Caki2 (cell line): ENCODE data around the gene BHMT. TPM values are rescaled to one million over a fixed set of nuclear protein-coding genes. Genes with fewer than 3 reads are reported as not detected.

Experiments used
- DNase-seq: peaks from one replicate; pipeline ENCODE4 v3.0.0-alpha.2; 2015; ENCODE audit warnings: low read depth
- in situ Hi-C: cut with HindIII; loops from 2 replicates; pipeline ENCODE4 v1.10.0; 2016; ENCODE audit warnings: low sequenced_read_pairs, low pct_unique_long_range_greater_than_20kb, mixed read lengths
- total RNA-seq: library from RNA; depleted of rRNA; stranded (reverse); fragments of >200 nt; shearing (Covaris generic); gene quantifications from 2 replicates; pipeline ENCODE4 v1.2.3, GENCODE V29; 2014; ENCODE audit warnings: low replicate concordance; rRNA removed

The BHMT gene, protein sequence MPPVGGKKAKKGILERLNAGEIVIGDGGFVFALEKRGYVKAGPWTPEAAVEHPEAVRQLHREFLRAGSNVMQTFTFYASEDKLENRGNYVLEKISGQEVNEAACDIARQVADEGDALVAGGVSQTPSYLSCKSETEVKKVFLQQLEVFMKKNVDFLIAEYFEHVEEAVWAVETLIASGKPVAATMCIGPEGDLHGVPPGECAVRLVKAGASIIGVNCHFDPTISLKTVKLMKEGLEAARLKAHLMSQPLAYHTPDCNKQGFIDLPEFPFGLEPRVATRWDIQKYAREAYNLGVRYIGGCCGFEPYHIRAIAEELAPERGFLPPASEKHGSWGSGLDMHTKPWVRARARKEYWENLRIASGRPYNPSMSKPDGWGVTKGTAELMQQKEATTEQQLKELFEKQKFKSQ
- total RNA-seq = 0.93 and 1.0 TPM in 2 replicates

GRCh38 chr5:79111387-79111959 lies at the start of gene BHMT:
Gene BHMT (plus strand): TSS chr5:79111809. CDS start chr5:79111886, 77 bp downstream.
- in situ Hi-C loops = no loop called here
- no peak for DNase-seq

DNA sequence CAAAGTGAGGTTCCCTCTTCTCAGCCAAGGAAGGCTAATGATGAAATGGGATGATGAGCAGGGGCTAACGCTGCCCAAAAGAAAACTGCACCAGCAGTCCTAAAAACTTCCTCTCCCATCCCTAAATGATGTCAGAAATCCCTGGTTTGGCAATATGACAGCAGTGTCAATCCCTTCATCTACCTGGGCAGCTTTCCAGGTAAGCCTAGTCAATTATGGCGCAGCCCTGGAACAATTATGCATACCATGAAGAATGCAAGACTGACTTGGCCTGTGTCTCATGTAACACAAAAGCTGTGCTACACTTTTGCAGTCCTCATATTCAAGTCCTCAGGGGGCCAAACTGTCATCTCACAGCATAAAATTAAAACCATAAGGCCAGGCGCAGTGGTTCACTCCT lies 49.2 kb upstream of the BHMT start:
- in situ Hi-C loops = no loop called here
- DNase-seq = no peak

DNA sequence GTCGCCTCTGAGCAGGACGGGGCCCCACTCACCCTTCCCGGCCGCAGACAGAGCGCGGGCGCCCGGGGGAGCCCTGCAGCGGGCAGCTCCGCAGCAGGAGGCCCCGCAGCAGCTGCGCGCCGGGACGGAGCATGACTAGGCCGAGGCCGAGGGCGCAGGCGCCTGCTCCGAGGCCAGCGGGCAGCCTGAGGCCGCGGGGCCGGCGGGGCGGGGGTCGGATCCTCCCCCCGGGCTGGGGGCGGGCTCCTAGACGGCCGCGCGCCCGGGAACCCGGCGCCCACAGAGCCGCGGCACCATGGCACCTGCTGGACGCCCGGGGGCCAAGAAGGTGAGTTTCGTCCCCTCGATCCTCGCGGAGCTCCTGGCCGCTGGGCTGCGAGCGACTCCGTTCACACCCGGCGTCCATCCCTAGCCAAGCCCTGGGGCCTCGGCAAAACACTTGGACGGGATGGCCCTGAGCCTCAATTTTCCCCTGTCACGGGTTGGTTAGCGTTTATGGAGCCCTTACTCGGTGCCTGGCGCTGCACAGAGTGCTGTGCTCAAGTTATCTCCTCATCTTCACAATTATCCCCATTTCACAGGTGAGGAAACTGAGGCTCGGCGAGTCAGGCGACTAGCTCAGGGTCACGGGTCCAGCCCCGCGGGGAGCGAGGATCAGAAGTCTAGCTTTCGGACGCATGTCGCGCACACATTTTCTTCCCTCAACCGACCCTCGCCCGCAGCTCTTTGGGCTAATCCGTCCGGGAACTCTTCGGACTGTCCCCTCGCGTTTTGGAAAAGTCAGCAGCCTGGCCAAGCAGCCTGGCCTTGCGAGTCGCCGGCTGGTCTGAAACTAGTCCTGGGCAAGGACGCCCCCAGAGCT lies 41.9 kb upstream of the BHMT start, which contains the start of the genes BHMT2 and DMGDH:
BHMT2 (plus strand) TSS at position 280 of the 862 bp plus-strand sequence; CDS start at position 296, 16 bp downstream.
DMGDH (minus strand) TSS at position 187 of the 862 bp plus-strand sequence; CDS start at position 133, 54 bp downstream.
- in situ Hi-C loops = no loop called here
- DNase-seq = peak; percentile 43

GRCh38 chr5:79070350-79070667 lies 41.3 kb upstream of the BHMT start:
- in situ Hi-C loops = no loop called here
- peak; percentile 64 for DNase-seq

- DNase-seq = peak; percentile 32
- in situ Hi-C loops = no loop called here
Measured at GRCh38 chr5:79074641-79075040, 37.0 kb upstream of the BHMT start.

DNA sequence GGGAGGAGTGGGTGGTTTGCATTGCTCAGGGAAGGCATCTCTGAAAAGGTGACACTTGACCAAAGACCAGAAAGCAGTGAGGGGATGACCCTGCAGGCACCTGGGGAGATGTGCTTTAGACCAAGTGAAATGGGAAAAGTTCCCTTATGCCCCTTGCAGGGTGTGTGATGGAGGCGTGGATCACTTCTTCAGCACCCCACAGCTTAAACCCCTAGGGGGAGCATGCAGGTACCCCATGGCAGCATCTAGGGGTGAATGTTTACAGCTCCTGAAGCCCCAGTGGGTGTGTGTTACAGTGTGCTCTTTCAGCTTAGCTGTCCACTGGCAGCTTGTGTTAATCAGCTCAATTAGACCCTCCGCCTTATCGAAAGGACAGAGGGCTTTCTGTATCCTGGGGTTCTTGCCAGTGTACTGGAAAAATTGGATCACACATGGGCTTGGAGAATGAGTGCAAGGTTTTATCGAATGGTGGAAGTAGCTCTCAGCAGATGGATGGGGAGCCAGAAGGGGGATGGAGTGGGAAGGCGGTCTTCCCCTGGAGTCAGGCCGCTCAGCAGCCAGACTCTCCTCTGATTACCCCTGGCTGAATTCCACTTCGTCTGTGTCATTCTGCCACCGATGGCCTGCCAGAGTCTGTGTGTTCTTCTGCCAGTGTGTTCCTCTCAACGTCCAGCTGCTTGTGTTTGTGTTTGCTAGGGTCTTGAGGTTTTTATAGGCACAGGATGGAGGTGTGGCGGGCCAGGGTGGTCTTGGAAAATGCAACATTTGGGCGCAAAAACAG lies 35.8 kb upstream of the BHMT start:
- in situ Hi-C loops = no loop called here
- no peak for DNase-seq

- in situ Hi-C loops = no loop called here
- DNase-seq = no peak
Measured at GRCh38 chr5:79076819-79077218, 34.8 kb upstream of the BHMT start.

DNA sequence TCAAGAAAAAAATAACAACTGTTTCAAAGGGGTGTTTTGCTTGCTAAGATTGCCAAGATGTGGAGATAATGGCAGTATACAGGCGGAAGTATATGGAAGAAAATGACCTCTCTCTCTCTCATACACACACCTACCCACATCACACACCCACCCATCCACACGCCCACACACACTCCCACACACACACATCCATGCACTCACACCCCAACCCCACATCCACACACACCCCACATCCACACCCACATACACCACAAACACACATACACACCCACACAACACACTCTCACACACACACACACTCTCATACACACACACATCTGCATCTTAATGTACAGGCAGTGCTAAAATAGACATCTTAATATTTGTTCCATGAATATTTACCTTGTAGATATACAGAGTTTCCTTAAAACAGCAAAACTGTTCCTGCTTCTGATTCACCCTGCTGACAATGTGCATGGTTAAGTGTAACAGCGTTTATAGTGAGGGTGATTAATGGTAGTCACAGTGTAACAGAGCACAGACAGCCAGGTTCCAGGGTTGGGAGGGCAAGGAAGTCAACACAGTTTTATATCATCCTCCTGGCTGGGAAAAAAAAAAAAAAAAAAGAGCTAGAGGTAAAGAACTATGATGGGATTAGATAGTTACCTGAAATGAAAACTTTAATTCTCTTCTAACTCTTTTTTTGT lies 33.8 kb upstream of the BHMT start:
- in situ Hi-C loops = no loop called here

DNA sequence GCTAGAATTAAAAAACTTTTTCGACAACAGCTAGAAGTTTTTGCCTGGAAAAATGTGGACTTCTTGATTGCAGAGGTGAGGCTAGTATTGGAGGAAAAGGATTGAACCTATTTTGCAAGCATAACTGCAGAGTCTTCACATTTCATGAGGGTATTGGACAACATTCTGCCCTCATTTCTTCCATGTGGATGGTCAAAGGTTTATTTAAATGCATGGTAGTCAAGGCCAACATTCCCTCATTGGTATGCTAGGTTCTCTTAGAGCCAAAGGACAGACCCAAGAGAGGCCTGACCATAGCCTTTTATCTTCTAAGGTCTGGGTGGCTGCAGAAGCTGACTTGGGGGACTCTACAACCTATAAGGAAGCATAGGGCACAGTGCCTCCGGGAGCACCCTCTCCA lies 30.8 kb upstream of the BHMT start:
- in situ Hi-C loops = no loop called here
- DNase-seq = no peak

More for the DNA sequence above, 33.8 kb upstream of the BHMT start:
- DNase-seq = peak; percentile 43

DNA sequence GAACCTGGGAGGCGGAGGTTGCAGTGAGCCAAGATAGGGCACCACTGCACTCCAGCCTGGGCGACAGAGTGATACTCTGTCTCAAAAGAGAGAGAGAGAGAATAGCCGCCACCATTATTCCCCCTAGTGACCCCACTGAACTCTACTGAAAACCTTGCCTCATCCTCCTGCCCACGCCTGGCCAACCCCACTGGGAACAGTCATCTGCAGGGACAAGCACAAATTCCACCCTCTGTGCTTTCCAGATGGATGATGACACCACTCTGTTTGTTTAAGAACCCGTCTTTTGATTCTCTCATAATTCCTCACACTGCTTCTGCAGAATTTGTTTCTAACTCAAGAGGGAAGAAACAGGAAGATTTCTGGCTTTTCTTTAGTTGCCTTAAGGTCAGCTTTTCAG lies 29.8 kb upstream of the BHMT start:
- in situ Hi-C loops = no loop called here
- no peak for DNase-seq

DNA sequence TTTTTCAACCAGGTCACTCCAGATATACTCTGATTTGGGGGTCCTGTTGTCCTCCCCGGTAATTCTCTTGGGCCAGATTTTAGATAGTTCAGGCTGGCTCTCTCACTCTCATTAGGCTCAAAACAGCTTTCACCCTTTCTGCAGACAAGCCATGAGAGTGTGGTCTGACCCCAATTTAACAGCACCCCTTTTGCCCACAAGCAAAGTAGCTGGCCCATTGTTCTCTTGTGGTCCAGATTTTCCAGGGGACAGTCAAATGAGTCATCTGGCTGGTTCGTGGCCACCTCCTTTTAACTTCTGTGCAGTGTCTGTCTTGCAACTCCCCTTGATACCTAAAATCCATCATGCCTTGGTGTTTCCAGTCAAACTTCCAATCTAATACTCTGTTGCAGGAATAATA lies 25.5 kb upstream of the BHMT start:
- in situ Hi-C loops = no loop called here
- no peak for DNase-seq

- DNase-seq = no peak
- in situ Hi-C loops = no loop called here
Measured at GRCh38 chr5:79088507-79088906, 23.1 kb upstream of the BHMT start.

GRCh38 chr5:79091064-79091463 lies 20.5 kb upstream of the BHMT start:
- in situ Hi-C loops = no loop called here
- DNase-seq = no peak

DNA sequence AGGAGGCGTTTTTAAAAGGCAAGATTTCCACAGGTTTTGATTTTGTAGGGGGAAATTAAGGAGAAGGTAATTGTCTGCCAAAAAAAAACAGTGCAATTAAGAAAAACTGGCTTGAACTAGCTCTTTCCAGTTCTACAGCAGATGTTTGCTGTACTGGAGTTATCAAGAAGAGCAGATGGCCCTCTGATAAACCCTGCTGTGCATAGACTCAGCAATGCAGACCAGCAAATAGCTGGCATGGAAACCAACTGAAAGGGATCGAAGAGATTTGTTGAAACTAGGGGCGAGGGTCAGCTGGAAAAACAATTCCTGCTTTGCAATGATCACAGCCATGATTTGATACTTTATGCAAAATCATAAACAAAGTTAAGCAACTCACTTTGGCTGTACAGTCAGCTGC lies 17.8 kb upstream of the BHMT start:
- in situ Hi-C loops = no loop called here
- DNase-seq = no peak

GRCh38 chr5:79105868-79106267 lies 5.7 kb upstream of the BHMT start:
- in situ Hi-C loops = no loop called here
- no peak for DNase-seq

GRCh38 chr5:79107020-79107796 lies 4.4 kb upstream of the BHMT start:
- in situ Hi-C loops = no loop called here

GRCh38 chr5:79108086-79108485 lies 3.5 kb upstream of the BHMT start:
- in situ Hi-C loops = no loop called here
- no peak for DNase-seq

More at GRCh38 chr5:79107020-79107796, 4.4 kb upstream of the BHMT start:
- peak; percentile 54 for DNase-seq
